Activated CD8-positive, alpha-beta memory T cell treated with anti-CD3 and anti-CD28 coated beads, Interleukin-2, amount 50 U/mL, for 24 hours (primary cell): Measurements from ENCODE around the gene METTL24.

Experiments used
- DNase-seq: peaks from one replicate; pipeline ENCODE4 v3.0.0-alpha.2; 2020; ENCODE audit errors: extremely low read depth

Gene METTL24

DNA sequence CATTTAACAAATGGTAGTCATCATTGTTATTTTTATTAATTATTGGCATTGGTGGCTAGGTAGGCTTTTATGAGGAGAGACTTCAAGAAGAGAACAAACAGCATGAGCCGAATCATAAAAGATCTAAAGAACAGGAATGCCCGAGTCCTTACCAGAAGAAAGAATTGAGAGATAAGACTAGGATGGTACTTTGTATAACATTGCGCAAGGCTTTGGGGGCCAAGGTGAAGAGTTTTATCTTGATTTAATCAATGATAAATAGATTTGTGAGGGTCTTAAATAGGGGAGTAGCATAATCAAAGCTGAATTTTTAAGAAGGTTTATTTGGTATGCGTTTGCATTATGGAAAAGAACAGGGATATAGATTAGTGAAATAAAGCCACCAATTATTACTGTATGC is 162.5 kb downstream of the METTL24 start:
- DNase-seq, result no peak
